HG03108 (cell line): ENCODE results near the gene DAGLB.
"Not testable (repeated sequence)": the region's sequence is repeated elsewhere in the genome, so short reads cannot be mapped to it uniquely, and the experiment has no call there.

ENCODE experiments used
- ATAC-seq: cut with Tn5 transposase; IDR thresholded peaks from one replicate; pipeline ENCODE4 v1.9.1; 2021; ENCODE audit warnings: moderate library complexity; ENCODE audit not compliant: unreplicated experiment

Gene DAGLB

GRCh38 chr7:6401536-6401935 is 46.2 kb downstream of the DAGLB start:
- ATAC-seq = no peak

- not testable (repeated sequence) for ATAC-seq
Measured at GRCh38 chr7:6400243-6401105, 47.3 kb downstream of the DAGLB start.

GRCh38 chr7:6399351-6399750 is 48.4 kb downstream of the DAGLB start:
- ATAC-seq = no peak

GRCh38 chr7:6398943-6399342 is 48.8 kb downstream of the DAGLB start:
- ATAC-seq = no peak

- ATAC-seq = not testable (repeated sequence)
Measured at GRCh38 chr7:6397759-6398495, 49.8 kb downstream of the DAGLB start.

- no peak for ATAC-seq
Measured at GRCh38 chr7:6395898-6396595, 51.7 kb downstream of the DAGLB start.

GRCh38 chr7:6394114-6394513 is 53.6 kb downstream of the DAGLB start:
- ATAC-seq = no peak

- ATAC-seq = no peak
Measured at GRCh38 chr7:6393667-6394056, 54.1 kb downstream of the DAGLB start.

GRCh38 chr7:6392712-6393666 is 54.8 kb downstream of the DAGLB start:
- ATAC-seq = peak; percentile 86

- ATAC-seq = no peak
Measured at GRCh38 chr7:6389728-6390127, 58.0 kb downstream of the DAGLB start.

GRCh38 chr7:6387734-6388294 is 59.9 kb downstream of the DAGLB start:
- ATAC-seq = no peak

GRCh38 chr7:6386779-6387178 is 61.0 kb downstream of the DAGLB start:
- no peak for ATAC-seq

- no peak for ATAC-seq
Measured at GRCh38 chr7:6385909-6386560, 61.7 kb downstream of the DAGLB start.

- ATAC-seq = no peak
Measured at GRCh38 chr7:6385110-6385781, 62.5 kb downstream of the DAGLB start.

- no peak for ATAC-seq
Measured at GRCh38 chr7:6384327-6384726, 63.4 kb downstream of the DAGLB start.

- no peak for ATAC-seq
Measured at GRCh38 chr7:6382817-6383216, 64.9 kb downstream of the DAGLB start.

- not testable (repeated sequence) for ATAC-seq
Measured at GRCh38 chr7:6381846-6382245, 65.9 kb downstream of the DAGLB start.

GRCh38 chr7:6380310-6381095 is 67.3 kb downstream of the DAGLB start:
- no peak for ATAC-seq
